ENCODE data around the gene TGIF2.

Gene TGIF2

DNA sequence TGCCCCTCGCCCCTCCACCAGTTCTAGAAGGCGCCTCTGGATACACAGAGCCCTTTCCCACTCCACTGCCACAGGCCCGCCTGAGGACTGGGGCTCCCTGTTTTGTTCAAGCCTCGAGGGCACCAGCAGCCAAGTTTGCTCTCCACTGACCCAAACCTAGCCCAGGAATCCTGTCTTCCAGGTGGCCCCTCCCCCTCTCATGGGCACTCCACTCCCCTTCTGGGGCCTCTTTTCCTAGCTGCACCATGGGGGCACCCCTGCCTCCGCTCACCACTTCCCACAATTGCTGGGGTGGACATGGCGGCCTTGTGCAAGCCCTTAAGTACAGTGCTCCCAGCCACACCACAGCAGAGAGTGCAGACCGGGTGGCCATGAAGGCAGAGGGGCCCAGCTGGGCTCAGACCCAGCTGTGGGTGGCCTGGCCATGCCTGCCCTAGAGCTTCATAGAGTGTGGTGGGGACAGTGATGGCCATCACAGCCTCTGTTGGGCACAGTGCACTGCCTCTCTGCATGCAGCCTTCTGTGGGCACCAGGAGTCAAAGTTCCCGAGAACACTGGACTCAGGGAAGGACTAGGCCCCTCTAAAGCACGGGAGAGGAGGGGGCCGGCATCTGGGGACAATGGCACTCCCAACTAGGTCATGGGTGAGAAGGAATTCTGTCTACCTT lies 30.7 kb upstream of the TGIF2 start:
- no peak for DNase-seq (ENCODE audit: insufficient read length, low spot score)
- no peak for FAIRE-seq
- TF ChIP-seq, protein P1, sequence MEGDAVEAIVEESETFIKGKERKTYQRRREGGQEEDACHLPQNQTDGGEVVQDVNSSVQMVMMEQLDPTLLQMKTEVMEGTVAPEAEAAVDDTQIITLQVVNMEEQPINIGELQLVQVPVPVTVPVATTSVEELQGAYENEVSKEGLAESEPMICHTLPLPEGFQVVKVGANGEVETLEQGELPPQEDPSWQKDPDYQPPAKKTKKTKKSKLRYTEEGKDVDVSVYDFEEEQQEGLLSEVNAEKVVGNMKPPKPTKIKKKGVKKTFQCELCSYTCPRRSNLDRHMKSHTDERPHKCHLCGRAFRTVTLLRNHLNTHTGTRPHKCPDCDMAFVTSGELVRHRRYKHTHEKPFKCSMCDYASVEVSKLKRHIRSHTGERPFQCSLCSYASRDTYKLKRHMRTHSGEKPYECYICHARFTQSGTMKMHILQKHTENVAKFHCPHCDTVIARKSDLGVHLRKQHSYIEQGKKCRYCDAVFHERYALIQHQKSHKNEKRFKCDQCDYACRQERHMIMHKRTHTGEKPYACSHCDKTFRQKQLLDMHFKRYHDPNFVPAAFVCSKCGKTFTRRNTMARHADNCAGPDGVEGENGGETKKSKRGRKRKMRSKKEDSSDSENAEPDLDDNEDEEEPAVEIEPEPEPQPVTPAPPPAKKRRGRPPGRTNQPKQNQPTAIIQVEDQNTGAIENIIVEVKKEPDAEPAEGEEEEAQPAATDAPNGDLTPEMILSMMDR (IDR thresholded peaks at IDR 0.05; ENCODE audit: insufficient read depth, missing control alignments) = no peak

DNA sequence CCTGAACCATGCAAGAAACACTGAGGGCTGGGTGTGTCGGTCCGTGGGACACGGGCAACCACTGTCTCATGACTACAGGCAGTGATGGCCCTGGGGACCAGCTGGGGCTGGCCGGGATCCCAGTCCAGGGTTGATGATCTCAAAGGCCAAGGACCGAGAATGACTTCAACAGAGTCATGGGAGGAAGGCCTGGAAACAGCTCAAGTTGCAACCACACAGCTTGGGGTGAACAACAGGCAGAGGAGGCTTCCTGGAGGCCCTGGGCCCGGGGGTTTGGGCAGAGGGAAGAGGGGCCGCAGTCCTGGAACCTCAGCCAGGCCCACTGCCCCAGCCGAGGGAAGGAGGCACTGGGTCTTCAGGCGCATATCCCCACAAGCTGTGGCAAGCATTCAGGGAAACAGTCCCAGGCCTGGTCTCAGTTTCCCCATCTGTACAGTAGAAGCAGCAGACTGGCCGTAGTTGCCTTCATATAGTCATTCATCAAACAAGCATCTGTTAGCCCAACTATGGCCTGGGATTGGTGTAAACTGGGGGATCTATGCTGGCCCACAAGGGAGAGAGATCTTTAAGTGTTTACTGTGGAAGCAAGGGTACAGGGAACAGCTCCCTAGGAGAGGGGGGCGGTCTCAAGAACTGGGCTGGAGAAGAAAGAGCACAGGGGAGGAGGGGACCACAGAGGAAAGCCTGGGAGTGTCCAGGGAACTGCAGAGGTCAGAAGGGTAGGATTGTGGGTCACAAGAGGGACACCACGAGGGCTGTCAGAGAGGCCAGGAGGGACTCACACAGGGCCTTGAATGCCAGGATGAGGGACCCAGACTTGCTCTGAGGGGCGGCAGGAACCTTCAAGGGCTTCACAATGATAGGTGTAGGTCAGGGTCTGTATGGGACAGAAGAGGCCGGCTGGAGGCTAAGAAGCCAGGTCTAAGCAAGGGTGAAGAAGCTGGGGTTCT lies 29.9 kb upstream of the TGIF2 start:
- FAIRE-seq (no peak), DNase-seq (ENCODE audit: insufficient read length, low spot score) (no peak)
- TF ChIP-seq, protein P1 (IDR thresholded peaks at IDR 0.05; ENCODE audit: insufficient read depth, missing control alignments) = no peak

DNA sequence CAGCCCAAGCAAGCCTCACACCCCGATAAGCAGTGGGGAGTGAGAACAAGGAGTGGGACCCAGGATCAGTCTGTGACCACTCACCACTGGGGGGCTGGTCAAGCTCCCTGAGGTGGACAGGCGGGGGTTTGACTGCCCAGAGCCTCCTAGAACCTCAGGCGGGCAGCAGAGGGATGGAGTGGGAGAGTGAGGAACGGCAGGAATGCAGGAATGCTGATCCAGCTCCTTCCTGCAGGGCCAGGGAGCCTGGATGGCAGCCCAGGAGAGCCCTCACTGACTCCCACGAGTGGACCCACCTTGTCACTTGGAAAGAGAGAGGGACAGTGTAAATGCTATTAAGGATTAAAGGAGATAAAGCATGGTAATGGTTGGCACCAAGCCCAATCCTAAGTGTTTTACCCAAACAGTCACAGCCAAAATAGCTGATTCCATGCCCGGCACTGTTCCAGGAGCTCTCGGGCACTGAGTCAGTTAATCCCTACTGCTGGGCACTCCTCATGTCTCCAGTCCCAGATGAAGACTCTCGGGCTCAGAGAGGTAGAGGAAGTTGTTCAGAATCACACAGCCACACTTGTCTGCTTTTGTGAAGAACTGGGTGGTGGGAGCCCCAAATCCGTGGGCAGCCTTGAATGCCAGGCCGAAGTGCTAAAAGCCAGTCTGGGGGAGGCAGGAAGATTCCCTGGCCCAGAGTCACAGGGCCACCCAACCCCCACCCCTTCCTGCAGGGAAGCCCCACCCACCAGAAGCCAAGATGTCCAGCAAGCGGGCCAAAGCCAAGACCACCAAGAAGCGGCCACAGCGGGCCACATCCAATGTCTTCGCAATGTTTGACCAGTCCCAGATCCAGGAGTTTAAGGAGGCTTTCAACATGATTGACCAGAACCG lies 29.0 kb upstream of the TGIF2 start:
- TF ChIP-seq, protein P1 (IDR thresholded peaks at IDR 0.05; ENCODE audit: insufficient read depth, missing control alignments) = no peak
- FAIRE-seq = no peak
- no peak for DNase-seq (ENCODE audit: insufficient read length, low spot score)

DNA sequence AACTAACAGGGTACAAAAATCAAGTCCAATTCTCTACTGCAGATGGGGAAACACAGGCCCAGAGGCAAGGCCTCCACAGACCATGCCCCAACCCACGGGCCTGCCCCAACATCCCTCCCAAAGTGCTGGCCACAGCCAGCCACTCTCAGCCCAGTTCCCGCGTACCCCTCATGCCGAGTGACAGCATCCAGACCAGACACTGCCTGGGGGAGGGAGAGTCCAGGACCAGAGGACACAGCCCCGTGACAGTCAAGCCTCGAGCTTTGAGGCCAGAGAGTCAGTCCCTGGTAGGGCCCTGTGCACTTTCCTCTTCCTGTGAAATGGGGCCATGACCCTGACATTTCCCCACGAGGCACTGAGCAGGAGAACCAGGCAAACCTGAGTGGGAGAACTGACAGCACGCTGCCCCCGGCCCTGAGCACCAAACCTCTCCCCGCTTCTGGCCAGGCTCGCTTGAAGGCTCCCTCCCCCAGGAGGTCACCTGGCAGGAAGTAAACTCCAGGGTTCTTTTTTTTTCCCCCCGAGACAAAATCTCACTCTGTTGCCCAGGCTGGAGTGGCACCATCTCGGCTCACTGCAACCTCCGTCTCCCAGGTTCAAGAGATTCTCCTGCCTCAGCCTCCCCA lies 27.2 kb upstream of the TGIF2 start:
- TF ChIP-seq, protein P1 (IDR thresholded peaks at IDR 0.05; ENCODE audit: insufficient read depth, missing control alignments) = no peak
- DNase-seq (ENCODE audit: insufficient read length, low spot score) = no peak
- FAIRE-seq = no peak

DNA sequence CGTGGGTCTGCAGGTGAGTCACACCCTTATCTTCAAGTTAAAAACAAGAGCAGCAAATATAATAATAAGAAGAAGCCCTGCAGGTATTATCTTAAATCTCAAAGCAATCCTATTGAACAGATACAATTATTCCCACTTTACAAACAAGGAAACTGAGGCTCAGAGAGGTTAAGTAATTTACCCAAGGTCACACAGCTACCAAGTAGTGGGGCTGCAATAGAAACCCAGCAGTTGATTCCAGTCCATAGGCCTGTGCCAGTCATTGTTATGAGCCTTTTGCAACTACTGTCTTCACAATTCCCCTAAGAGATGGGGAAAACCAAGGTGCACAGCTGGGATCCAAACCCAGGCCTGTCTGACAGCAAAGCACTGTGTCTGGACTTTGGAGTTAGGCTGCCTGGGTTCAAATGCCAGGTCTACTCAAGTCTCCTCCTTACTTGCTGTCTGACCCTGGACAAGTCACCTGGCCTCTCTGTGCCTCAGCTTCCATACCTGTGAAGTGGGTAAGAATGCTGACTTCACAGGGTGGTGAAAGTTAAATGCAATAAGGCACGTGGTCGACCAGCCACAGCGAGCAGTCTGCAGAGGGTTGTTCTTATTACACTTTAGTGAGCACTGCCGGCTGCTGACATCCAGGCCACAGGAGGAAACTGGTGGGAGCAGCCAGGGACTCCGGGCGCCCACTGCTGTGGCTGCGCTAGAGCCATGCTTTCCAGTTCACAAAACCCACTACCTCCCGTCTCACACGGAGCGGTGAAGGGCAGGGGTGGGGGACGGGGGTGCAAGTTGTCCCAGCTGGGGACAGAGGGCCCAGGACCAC lies 26.0 kb upstream of the TGIF2 start:
- TF ChIP-seq, protein P1 (IDR thresholded peaks at IDR 0.05; ENCODE audit: insufficient read depth, missing control alignments) = no peak
- DNase-seq (ENCODE audit: insufficient read length, low spot score) = no peak
- FAIRE-seq = no peak

DNA sequence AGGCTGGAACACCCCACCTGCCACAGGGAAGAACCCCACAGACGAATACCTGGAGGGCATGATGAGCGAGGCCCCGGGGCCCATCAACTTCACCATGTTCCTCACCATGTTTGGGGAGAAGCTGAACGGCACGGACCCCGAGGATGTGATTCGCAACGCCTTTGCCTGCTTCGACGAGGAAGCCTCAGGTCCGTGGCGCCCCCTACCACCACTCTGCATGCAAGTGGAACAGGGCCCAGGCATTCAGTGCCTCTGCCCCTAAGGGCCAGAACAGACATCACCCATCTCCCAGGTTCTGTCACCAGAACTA lies 25.4 kb upstream of the TGIF2 start:
- no peak for DNase-seq (ENCODE audit: insufficient read length, low spot score)
- TF ChIP-seq, protein P1 (IDR thresholded peaks at IDR 0.05; ENCODE audit: insufficient read depth, missing control alignments) = peak; percentile 18
- no peak for FAIRE-seq

All from D721Med (cell line).